ENCODE measurements around the gene TPM3. TPM values are rescaled to one million over a fixed set of nuclear protein-coding genes. Genes with fewer than 3 reads are reported as not detected.
"Not testable (repeated sequence)": the region's sequence is repeated elsewhere in the genome, so short reads cannot be mapped to it uniquely, and the experiment has no call there.

The TPM3 gene
- total and polyA plus RNA-seq, 7 donors, result 68.1 to 456 (median 175) TPM

DNA sequence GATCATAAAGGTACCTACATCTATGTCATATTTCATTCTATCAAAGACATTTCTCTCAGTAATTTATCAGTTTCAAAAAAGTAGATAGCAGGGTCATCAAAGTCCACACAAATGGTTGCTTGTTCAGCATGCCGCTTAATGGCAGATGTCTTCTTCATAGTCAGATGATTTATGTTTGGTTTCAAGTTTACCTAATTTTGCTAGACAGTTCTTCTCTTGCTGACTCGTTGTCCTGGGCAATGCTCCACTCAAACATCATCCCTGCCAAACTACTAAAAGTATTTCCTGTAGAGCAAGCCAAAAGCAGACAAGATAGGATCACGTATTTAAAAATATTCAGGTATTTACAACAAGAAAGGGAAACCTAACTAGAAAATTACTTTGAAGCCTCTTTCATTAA lies 50.7 kb downstream of the TPM3 start:
- WGBS, 2 donors, result 51 to 60% methylated on average over 3 of the region's 3 CpGs
- intact Hi-C loops (cut with DNase I), result no loop called here
- no peak for DNase-seq

GRCh38 chr1:154137888-154138287 lies 54.0 kb downstream of the TPM3 start:
- intact Hi-C loops (cut with DNase I), result no loop called here
- H3K27me3 ChIP-seq, result no peaks in the 10 kb centered on the region
- no peak for DNase-seq
- no peaks in the 10 kb centered on the region for H3K9me3 ChIP-seq
- no peaks in the 10 kb centered on the region for H3K4me1 ChIP-seq
- WGBS, 2 donors, result 89 to 91% methylated on average over 3 of the region's 3 CpGs
- no peak overlapping the region for H3K27ac ChIP-seq
- H3K4me3 ChIP-seq, result no peak overlapping the region
- no peaks in the 10 kb centered on the region for H3K36me3 ChIP-seq
- TF ChIP-seq POLR2AphosphoS5 (IDR thresholded peaks at IDR 0.05) (no peak), EP300 (IDR thresholded peaks at IDR 0.05) (no peak), POLR2A (IDR thresholded peaks at IDR 0.05) (no peak), CTCF (IDR thresholded peaks at IDR 0.05) (no peak)

More for the DNA sequence above, 50.7 kb downstream of the TPM3 start:
- no peak overlapping the region for H3K27ac ChIP-seq
- H3K4me3 ChIP-seq, result no peak overlapping the region
- no peaks in the 10 kb centered on the region for H3K4me1 ChIP-seq
- TF ChIP-seq CTCF (IDR thresholded peaks at IDR 0.05), result no peak
- no peak for TF ChIP-seq POLR2A (IDR thresholded peaks at IDR 0.05)
- TF ChIP-seq EP300 (IDR thresholded peaks at IDR 0.05), result no peak
- no peak for TF ChIP-seq POLR2AphosphoS5 (IDR thresholded peaks at IDR 0.05)
- no peaks in the 10 kb centered on the region for H3K27me3 ChIP-seq
- no peaks in the 10 kb centered on the region for H3K36me3 ChIP-seq
- H3K9me3 ChIP-seq, result no peaks in the 10 kb centered on the region

DNA sequence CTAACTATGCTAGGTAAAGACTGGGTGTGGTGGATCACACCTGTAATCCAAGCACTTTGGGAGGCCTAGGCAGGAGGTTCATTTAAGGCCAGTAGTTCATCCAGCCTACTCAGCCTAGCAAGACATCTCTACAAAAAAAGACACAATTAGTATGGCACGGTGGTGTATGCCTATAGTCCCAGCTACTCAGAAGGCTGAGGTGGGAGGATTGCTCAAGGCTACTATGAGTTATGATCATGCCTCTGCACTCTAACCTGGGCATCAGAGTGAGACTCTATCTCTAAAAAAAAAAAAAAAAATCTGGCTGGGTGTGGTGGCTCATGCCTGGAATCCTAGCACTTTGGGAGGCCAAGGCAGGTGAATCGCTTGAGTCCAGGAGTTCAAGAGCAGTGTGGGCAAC lies 58.6 kb downstream of the TPM3 start:
- no peaks in the 10 kb centered on the region for H3K36me3 ChIP-seq

GRCh38 chr1:154129391-154129970 lies 62.4 kb downstream of the TPM3 start:
- no peak overlapping the region for H3K4me3 ChIP-seq
- H3K9me3 ChIP-seq, result no peaks in the 10 kb centered on the region
- 64 to 78% methylated on average over 2 of the region's 2 CpGs for WGBS, 2 donors
- H3K36me3 ChIP-seq, result no peaks in the 10 kb centered on the region
- DNase-seq, result no peak
- TF ChIP-seq POLR2AphosphoS5 (IDR thresholded peaks at IDR 0.05) (no peak), EP300 (IDR thresholded peaks at IDR 0.05) (no peak), POLR2A (IDR thresholded peaks at IDR 0.05) (no peak), CTCF (IDR thresholded peaks at IDR 0.05) (no peak)
- intact Hi-C loops (cut with DNase I), result no loop called here
- no peaks in the 10 kb centered on the region for H3K27me3 ChIP-seq
- no peaks in the 10 kb centered on the region for H3K4me1 ChIP-seq
- H3K27ac ChIP-seq, result no peak overlapping the region

More for the DNA sequence above, 58.6 kb downstream of the TPM3 start:
- Histone ChIP-seq H3K4me3 (no peak overlapping the region), H3K4me1 (no peaks in the 10 kb centered on the region), H3K9me3 (no peaks in the 10 kb centered on the region), H3K27ac (no peak overlapping the region), H3K27me3 (no peaks in the 10 kb centered on the region)
- intact Hi-C loops (cut with DNase I), result no loop called here
- TF ChIP-seq POLR2AphosphoS5 (IDR thresholded peaks at IDR 0.05), result no peak
- no peak for TF ChIP-seq POLR2A (IDR thresholded peaks at IDR 0.05)
- no peak for TF ChIP-seq EP300 (IDR thresholded peaks at IDR 0.05)
- no peak for TF ChIP-seq CTCF (IDR thresholded peaks at IDR 0.05)
- DNase-seq, result no peak
- WGBS, 2 donors, result 95 to 97% methylated on average over 2 of the region's 2 CpGs

DNA sequence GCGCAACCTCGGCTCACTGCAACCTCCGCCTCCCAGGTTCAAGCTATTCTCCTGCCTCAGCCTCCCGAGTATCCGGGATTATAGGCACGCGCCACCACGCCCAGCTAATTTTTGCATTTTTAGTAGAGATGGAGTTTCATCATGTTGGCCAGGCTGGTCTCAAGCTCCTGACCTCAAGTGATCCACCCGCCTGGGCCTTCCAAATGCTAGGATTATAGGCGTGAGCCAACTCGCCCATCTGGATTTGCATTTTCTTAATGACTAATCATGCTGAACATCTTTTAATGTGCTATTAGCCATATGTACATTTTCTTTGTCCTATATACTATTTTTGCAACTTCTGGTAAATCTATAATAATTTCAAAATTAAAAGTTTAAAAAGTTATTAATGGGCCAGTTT lies 68.7 kb downstream of the TPM3 start:
- H3K36me3 ChIP-seq; DNase-seq; H3K9me3 ChIP-seq; H3K27ac ChIP-seq; H3K27me3 ChIP-seq; intact Hi-C loops (cut with DNase I); H3K4me3 ChIP-seq; H3K4me1 ChIP-seq: not testable (repeated sequence)
- WGBS, 2 donors, result 95 to 96% methylated on average over 11 of the region's 11 CpGs

Measured in sigmoid colon (tissue), 7 donors.